Chondrocyte (in vitro differentiated cells): Measurements from ENCODE around the gene ADAM33. TPM values are rescaled to one million over a fixed set of nuclear protein-coding genes. Genes with fewer than 3 reads are reported as not detected.

Source experiments
- DNase-seq: peaks from one replicate; pipeline ENCODE4 v3.0.0; 2021; ENCODE audit warnings: mixed read lengths, low spot score
- H3K27ac Mint-ChIP-seq: one replicate; pipeline ENCODE4 v1.8.0; 2021; ENCODE audit warnings: mild to moderate bottlenecking, moderate library complexity, mixed read lengths; ENCODE audit not compliant: unreplicated experiment
- H3K27me3 Mint-ChIP-seq: 2 replicates; pipeline ENCODE4 v1.8.0; 2021; ENCODE audit warnings: low read depth, mixed read lengths
- H3K36me3 Mint-ChIP-seq: 2 replicates; pipeline ENCODE4 v1.8.0; 2021; ENCODE audit warnings: low read depth, mixed read lengths
- H3K4me1 Mint-ChIP-seq: 2 replicates; pipeline ENCODE4 v1.8.0; 2021; ENCODE audit warnings: low read depth, mild to moderate bottlenecking, mixed read lengths
- H3K4me3 Mint-ChIP-seq: one replicate; pipeline ENCODE4 v1.8.0; 2021; ENCODE audit warnings: mild to moderate bottlenecking, moderate library complexity, mixed read lengths; ENCODE audit not compliant: unreplicated experiment
- H3K9me3 Mint-ChIP-seq: 2 replicates; pipeline ENCODE4 v1.8.0; 2021; ENCODE audit warnings: low read depth, mixed read lengths
- CTCF ChIP-seq: fragments of 200-600 bp; sonication (generic); IDR thresholded peaks from 2 replicates; pipeline ENCODE4 v1.5.0; 2021; ENCODE audit warnings: antibody characterized with exemption, mild to moderate bottlenecking, moderate library complexity
- total RNA-seq: library from RNA; stranded (reverse); gene quantifications from 3 replicates; pipeline ENCODE4 v1.2.1, GENCODE V29; 2021

ADAM33 gene
- total RNA-seq, 1 donor from 2014 or later = 13.1 TPM

GRCh38 chr20:3714092-3714491 lies 32.3 kb upstream of the ADAM33 start:
- Mint-ChIP-seq H3K27me3 (no peaks in the 10 kb centered on the region), H3K27ac (no peak overlapping the region), H3K4me1 (peaks cover 2% of the 10 kb centered on the region), H3K9me3 (no peaks in the 10 kb centered on the region), H3K36me3 (no peaks in the 10 kb centered on the region), H3K4me3 (no peak overlapping the region)
- no peak for TF ChIP-seq CTCF
- DNase-seq = peak; percentile 12

GRCh38 chr20:3712279-3712873 lies 30.6 kb upstream of the ADAM33 start, which contains the start of gene SIGLEC1:
Gene SIGLEC1 (minus strand): TSS chr20:3712600. CDS start chr20:3707128, 5,472 bp downstream.
- no peak for TF ChIP-seq CTCF
- H3K36me3 Mint-ChIP-seq = no peaks in the 10 kb centered on the region
- no peaks in the 10 kb centered on the region for H3K27me3 Mint-ChIP-seq
- H3K27ac Mint-ChIP-seq = no peak within 1 kb of the TSS
- H3K9me3 Mint-ChIP-seq = no peaks in the 10 kb centered on the region
- H3K4me3 Mint-ChIP-seq = no peak within 1 kb of the TSS
- DNase-seq = no peak
- H3K4me1 Mint-ChIP-seq = peaks cover 6% of the 10 kb centered on the region

DNA sequence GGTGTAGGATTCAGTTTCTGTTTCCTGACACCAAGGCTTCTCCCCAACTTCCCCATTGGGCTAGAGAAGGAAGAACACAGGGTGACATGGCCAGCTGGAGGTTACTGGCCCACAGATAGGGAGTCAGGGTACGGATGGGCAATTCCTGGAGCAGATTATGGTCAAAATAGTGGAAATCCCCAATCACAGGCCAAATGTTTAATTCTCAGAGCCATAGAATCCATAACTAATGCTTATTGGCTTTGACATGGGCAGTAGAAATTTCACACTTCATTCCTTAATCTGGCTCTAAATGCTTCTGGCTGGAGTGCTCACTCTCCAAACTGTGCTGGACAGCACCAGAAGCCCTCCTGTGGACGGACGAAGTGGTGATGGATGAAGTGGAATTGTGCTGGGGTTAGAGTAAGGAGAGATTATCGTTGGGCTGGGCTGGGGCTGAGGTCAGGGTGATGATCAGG lies 29.7 kb upstream of the ADAM33 start:
- no peak overlapping the region for H3K4me3 Mint-ChIP-seq
- no peak overlapping the region for H3K27ac Mint-ChIP-seq
- no peak for TF ChIP-seq CTCF
- no peaks in the 10 kb centered on the region for H3K9me3 Mint-ChIP-seq
- no peaks in the 10 kb centered on the region for H3K36me3 Mint-ChIP-seq
- peaks cover 9% of the 10 kb centered on the region for H3K4me1 Mint-ChIP-seq
- H3K27me3 Mint-ChIP-seq = no peaks in the 10 kb centered on the region
- no peak for DNase-seq

DNA sequence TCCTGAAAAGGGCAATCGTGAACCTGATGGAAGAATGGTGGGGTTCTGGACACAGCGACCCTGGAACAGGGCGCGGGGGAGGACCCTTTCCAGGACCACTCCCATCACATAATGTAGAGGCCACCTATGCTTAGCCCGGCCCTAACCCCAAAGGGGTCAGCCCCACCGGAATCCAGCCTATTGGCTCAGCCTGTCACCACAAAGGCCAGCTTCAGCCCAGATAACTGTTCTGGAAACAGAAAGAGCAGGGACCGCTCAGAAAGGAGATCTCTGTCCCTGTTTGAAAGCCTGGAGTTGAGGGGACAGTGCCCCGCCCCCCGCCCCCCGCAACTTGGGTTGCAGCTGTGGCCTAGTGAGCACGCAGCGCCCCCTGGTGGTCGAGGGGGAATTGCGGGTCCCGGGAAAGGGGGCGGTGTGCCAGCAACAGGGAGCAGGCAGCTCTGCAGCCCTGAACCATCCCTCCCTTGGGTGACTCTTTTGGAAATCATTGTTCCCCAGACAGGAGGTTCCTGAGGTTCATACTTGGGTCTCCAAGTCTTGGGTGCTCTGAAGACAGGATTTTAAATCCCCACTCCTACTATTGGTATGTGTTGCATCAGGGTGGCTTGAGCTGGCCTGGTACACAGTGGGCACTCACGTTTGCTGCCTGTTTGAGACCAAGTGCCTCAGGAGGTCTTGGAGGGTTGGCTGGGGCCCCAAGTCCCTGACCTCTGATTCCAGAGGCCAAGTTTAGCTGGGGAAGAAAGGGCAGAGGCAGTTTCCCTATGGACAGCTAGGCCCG lies 29.1 kb upstream of the ADAM33 start:
- Mint-ChIP-seq H3K27me3 (no peaks in the 10 kb centered on the region), H3K4me3 (no peak overlapping the region), H3K36me3 (no peaks in the 10 kb centered on the region), H3K4me1 (peaks cover 9% of the 10 kb centered on the region), H3K9me3 (no peaks in the 10 kb centered on the region), H3K27ac (no peak overlapping the region)
- peak; percentile 52 for DNase-seq
- peak; percentile 98 for TF ChIP-seq CTCF

GRCh38 chr20:3710011-3710466 lies 28.2 kb upstream of the ADAM33 start:
- Mint-ChIP-seq H3K27ac (no peak overlapping the region), H3K4me3 (no peak overlapping the region), H3K27me3 (no peaks in the 10 kb centered on the region), H3K9me3 (no peaks in the 10 kb centered on the region), H3K4me1 (peaks cover 9% of the 10 kb centered on the region), H3K36me3 (no peaks in the 10 kb centered on the region)
- no peak for DNase-seq
- no peak for TF ChIP-seq CTCF
